Naive thymus-derived CD8-positive, alpha-beta T cell (primary cell): ENCODE results near the gene SLC44A3. TPM values are rescaled to one million over a fixed set of nuclear protein-coding genes. Genes with fewer than 3 reads are reported as not detected.

Source experiments
- ATAC-seq, 2 donors: fragments of 150-1000 bp; cut with Tn5 transposase in 1 of 2; sonication (Bioruptor Pico), chemical (Tn5 transposase) in 1 of 2; 1 replicate in 1 of 2; 2 replicates in 1 of 2; pipeline ENCODE4 v1.10.0; 2021; ENCODE audit warnings: mild to moderate bottlenecking in 2 of 2, moderate library complexity in 2 of 2
- POLR2A ChIA-PET: fragments of 350-600 bp; sonication (Branson Sonifier 250); formaldehyde crosslinking; loops from one replicate; lab custom pipeline; 2021; ENCODE audit warnings: antibody characterized with exemption; lab: Charles Lee
- DNase-seq, 10 donors: peaks; one replicate each; pipeline versions ENCODE4 v3.0.0 to v3.0.0-alpha.2; 2020 to 2022
- H3K27ac Mint-ChIP-seq, 10 donors: one replicate each; pipeline ENCODE4 v1.8.0; 2020 to 2022; ENCODE audit warnings: mild to moderate bottlenecking in 10 of 10, mixed read lengths in 10 of 10, moderate library complexity in 4 of 10, inconsistent platforms in 1 of 10
- H3K27me3 Mint-ChIP-seq, 5 donors: one replicate each; pipeline ENCODE4 v1.8.0; 2021 to 2022; ENCODE audit warnings: mixed read lengths in 5 of 5
- H3K36me3 Mint-ChIP-seq, 3 donors: one replicate each; pipeline ENCODE4 v1.8.0; 2020 to 2022; ENCODE audit warnings: mixed read lengths in 3 of 3, mild to moderate bottlenecking in 2 of 3, inconsistent platforms in 1 of 3
- H3K4me1 Mint-ChIP-seq, 4 donors: one replicate each; pipeline ENCODE4 v1.8.0; 2021 to 2022; ENCODE audit warnings: mixed read lengths in 4 of 4
- H3K4me3 Mint-ChIP-seq, 10 donors: one replicate each; pipeline ENCODE4 v1.8.0; 2020 to 2022; ENCODE audit warnings: mild to moderate bottlenecking in 10 of 10, mixed read lengths in 10 of 10, moderate library complexity in 6 of 10, inconsistent platforms in 1 of 10
- H3K9me3 Mint-ChIP-seq, 9 donors: one replicate each; pipeline ENCODE4 v1.8.0; 2020 to 2022; ENCODE audit warnings: mixed read lengths in 9 of 9, mild to moderate bottlenecking in 3 of 9, inconsistent platforms in 1 of 9, moderate library complexity in 1 of 9
- polyA plus RNA-seq, 3 donors: library from polyadenylated mRNA; unstranded; fragments of 300-500 nt; fragmentation: Illumina TruSeq; gene quantifications; one replicate each; pipeline ENCODE4 v1.2.3, GENCODE V29; 2021
- total RNA-seq, 8 experiments: library from RNA in 2 of 8; stranded (reverse) in 2 of 8; gene quantifications; one replicate each; pipeline ENCODE4 v1.2.3 and lab custom pipeline; 2021 to 2026

SLC44A3 gene
- total and polyA plus RNA-seq, 5 experiments from 2014 or later: not detected

DNA sequence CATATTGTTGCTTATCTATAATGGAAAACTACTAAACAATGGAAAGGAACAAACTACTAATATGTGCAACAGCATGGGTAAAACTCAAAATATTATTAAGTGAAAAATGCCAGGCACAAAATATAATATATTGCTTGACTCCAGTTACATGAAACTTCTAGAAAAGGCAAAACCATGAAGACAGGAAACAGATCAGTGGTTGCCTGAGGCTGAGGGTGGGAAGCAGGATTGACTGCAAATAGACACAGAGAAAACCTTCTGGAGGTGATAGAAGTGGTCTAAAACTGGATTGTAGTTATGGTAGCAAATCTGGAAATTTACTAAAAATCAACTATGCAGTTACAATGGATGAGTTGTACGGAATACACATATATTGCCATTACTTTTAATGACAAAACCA is 29.5 kb upstream of the SLC44A3 start:
- DNase-seq: no peak
- Mint-ChIP-seq H3K9me3 (no peaks in the 10 kb centered on the region), H3K27ac (no peak overlapping the region), H3K36me3 (no peaks in the 10 kb centered on the region), H3K4me3 (no peak overlapping the region), H3K4me1 (peaks cover 3 to 27% (median 3%) of the 10 kb centered on the region in 4 donors), H3K27me3 (peaks cover 0 to 5% (median 4%) of the 10 kb centered on the region in 5 donors)
- no peak for ATAC-seq
- POLR2A ChIA-PET: no interaction called here

DNA sequence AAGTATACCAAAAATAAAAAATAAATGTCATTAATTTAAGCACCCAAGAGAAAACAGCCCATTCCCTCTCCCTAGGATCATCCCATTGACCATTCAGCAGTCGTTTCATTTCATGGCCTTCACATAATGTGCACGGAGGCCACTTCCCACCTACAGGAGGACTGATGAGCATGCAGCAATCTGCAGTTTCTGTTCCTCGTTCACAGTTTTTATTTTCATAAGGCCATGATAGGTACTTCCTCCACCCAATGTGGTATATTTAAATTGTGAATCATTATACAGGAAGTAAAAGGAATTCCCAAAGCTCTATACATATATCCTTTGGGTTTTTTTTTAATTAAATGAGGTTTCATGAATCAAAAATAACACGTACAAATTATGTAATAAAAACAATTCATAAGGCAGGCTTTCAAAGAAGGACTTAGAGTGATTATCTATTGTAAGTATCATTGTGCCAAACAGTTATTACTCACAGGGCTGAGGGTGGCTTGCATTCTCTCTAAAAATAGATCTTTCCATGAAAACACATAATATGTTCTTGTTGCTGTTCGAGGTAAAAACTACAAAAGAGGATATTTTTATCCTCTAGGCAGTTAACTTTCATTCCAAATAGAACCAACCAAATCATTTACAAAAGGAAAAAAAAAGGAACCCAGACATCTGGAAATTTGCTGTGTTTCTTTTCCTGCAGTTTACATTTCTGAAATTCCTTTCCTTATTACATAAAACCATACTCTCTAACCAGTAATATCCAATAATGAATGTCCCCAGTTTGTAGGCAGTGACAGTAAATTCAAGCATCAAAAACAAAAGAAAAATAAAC is 27.5 kb upstream of the SLC44A3 start:
- Mint-ChIP-seq H3K36me3 (no peaks in the 10 kb centered on the region), H3K27ac (no peak overlapping the region), H3K4me3 (no peak overlapping the region), H3K27me3 (peaks cover 0 to 4% (median 0%) of the 10 kb centered on the region in 5 donors), H3K4me1 (peaks cover 3 to 35% (median 4%) of the 10 kb centered on the region in 4 donors), H3K9me3 (no peaks in the 10 kb centered on the region)
- POLR2A ChIA-PET: no interaction called here
- ATAC-seq (no peak), DNase-seq (no peak)

DNA sequence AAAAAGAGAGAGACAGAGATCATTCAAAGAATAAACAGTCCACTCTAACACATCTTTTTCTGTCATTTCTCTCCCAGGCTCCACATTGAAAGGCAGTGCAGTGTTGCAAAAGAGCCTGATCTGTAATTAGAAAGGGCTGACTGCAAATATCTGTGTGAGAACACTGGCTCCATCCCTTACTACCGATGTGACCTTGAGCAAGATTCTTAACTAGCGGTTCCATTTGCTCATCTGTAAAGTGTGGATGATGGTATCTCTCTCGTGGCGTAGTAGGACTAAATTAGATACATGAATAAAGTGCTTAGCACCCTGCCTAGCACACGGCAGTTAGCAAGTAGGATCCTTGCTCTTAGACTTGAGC is 26.9 kb upstream of the SLC44A3 start:
- no peak overlapping the region for H3K4me3 Mint-ChIP-seq
- DNase-seq: no peak
- POLR2A ChIA-PET: no interaction called here
- no peak for ATAC-seq
- H3K4me1 Mint-ChIP-seq: peaks cover 3 to 35% (median 4%) of the 10 kb centered on the region in 4 donors
- peaks cover 0 to 4% (median 0%) of the 10 kb centered on the region in 5 donors for H3K27me3 Mint-ChIP-seq
- no peaks in the 10 kb centered on the region for H3K9me3 Mint-ChIP-seq
- H3K27ac Mint-ChIP-seq: no peak overlapping the region
- no peaks in the 10 kb centered on the region for H3K36me3 Mint-ChIP-seq

DNA sequence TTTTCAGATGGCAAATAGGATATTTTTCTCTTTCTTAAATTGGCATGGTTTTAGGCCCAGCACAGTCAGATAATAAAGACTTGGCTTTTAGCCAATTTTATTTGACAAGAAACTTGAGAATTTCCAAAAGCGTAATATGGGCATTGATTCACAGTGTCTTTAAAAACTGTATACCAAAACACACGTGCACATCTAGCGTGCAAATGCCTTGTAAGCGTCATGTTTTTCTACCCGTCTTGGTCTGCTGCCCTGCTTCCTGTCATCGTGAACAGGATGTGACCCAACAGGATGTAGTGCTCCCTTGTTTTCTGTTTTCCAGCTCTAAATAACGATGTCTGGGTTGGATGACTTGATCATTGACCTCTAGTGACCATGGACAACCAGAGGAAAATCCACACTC is 24.7 kb upstream of the SLC44A3 start:
- ATAC-seq: no peak
- DNase-seq: no peak
- POLR2A ChIA-PET: no interaction called here
- no peaks in the 10 kb centered on the region for H3K36me3 Mint-ChIP-seq
- no peak overlapping the region for H3K4me3 Mint-ChIP-seq
- no peaks in the 10 kb centered on the region for H3K27me3 Mint-ChIP-seq
- H3K4me1 Mint-ChIP-seq: peaks cover 0 to 33% (median 4%) of the 10 kb centered on the region in 4 donors
- H3K9me3 Mint-ChIP-seq: no peaks in the 10 kb centered on the region
- H3K27ac Mint-ChIP-seq: peak overlapping the region in 1 of 10 donors; percentile 11

DNA sequence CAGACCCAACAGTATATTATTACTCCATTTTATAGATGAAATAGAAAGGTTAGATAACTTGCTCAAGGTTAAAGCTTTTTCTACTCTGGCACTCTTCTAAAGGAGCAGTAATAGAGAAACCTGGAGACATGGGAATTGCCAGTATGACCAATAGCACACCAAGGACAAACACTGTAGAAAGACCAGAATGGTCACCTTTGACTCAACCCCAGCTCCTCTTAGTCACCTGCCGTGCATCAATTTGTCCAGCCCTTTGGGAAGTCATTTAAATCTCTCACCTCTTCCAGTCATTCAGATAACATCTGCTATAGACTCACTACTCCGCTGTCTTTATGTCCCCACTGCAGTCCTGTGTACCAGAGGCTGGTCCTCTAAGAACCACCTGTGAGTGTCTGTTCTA is 23.9 kb upstream of the SLC44A3 start:
- DNase-seq: no peak
- no peaks in the 10 kb centered on the region for H3K36me3 Mint-ChIP-seq
- H3K27me3 Mint-ChIP-seq: no peaks in the 10 kb centered on the region
- POLR2A ChIA-PET: no interaction called here
- no peak for ATAC-seq
- H3K4me1 Mint-ChIP-seq: peaks cover 0 to 33% (median 4%) of the 10 kb centered on the region in 4 donors
- no peaks in the 10 kb centered on the region for H3K9me3 Mint-ChIP-seq
- H3K27ac Mint-ChIP-seq: no peak overlapping the region
- no peak overlapping the region for H3K4me3 Mint-ChIP-seq

DNA sequence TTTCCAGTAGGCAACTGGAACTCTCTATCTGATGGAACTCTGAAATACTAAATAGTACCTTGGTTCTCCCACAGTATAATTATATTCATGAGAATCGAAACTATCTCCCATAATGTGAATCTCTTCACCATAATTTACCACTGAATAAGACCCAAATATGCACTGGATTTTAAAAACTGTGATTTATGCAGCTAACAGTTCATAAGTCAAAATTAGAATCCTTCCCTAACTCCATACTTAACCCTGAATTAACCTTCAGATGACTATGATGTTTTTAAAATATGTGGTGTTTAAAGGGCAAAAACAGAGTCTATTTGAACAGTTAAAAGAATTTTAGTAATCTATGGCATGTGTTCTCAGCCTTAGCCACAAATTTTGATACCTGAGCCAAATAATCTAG is 22.9 kb upstream of the SLC44A3 start:
- DNase-seq (no peak), ATAC-seq (no peak)
- Mint-ChIP-seq H3K27ac (no peak overlapping the region), H3K27me3 (no peaks in the 10 kb centered on the region), H3K4me3 (no peak overlapping the region), H3K36me3 (no peaks in the 10 kb centered on the region), H3K4me1 (peaks cover 4 to 35% (median 9%) of the 10 kb centered on the region in 4 donors), H3K9me3 (no peaks in the 10 kb centered on the region)
- POLR2A ChIA-PET: no interaction called here

DNA sequence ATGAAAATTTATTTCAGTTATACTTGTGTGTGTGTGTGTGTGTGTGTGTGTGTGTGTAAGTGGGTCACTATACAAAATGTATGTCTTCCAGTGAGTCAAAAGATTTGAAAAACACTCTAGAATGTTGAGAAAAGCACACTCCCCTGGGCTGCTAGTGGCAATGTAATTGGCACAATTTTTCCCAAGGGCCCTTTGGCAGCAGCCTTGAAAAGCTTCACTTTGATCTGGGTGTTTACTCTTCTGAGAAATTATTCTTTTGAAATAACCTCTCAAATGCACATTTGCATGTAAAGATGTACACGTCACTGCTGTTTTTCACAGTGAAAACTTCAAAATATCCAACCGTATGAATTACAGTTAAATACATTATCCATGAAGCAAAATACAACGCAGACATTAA is 22.1 kb upstream of the SLC44A3 start:
- Mint-ChIP-seq H3K27ac (no peak overlapping the region), H3K9me3 (no peaks in the 10 kb centered on the region), H3K27me3 (no peaks in the 10 kb centered on the region), H3K4me1 (peaks cover 4 to 30% (median 9%) of the 10 kb centered on the region in 4 donors), H3K4me3 (no peak overlapping the region), H3K36me3 (no peaks in the 10 kb centered on the region)
- POLR2A ChIA-PET: interaction anchor here (0.7 kb wide), 1 partner anchor 801 kb away, joined by 3 read pairs; no protein-coding TSS in a partner anchor
- DNase-seq (no peak), ATAC-seq (no peak)

DNA sequence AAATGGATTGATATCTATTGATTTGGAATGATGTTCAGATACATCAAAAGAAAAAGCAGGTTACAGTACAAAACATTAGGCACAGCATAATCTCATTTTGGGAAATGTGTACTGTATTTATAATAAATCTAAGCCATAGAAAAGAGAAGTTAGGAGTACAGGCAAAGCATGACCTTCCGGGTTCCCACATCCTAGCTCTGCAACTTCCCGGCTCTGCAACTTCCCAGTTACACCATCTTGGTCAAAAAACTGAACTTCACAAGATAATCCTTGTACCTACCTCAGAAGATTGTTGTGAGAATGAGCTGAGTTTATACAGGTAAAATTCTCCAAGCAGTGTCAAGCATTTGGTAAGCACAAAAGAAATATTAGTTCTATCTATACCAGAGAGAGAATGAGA is 21.7 kb upstream of the SLC44A3 start:
- Mint-ChIP-seq H3K36me3 (no peaks in the 10 kb centered on the region), H3K27me3 (no peaks in the 10 kb centered on the region), H3K9me3 (no peaks in the 10 kb centered on the region), H3K4me1 (peaks cover 4 to 26% (median 9%) of the 10 kb centered on the region in 4 donors), H3K27ac (no peak overlapping the region), H3K4me3 (no peak overlapping the region)
- ATAC-seq (no peak), DNase-seq (no peak)
- POLR2A ChIA-PET: interaction anchor here (0.7 kb wide), 1 partner anchor 801 kb away, joined by 3 read pairs; no protein-coding TSS in a partner anchor

DNA sequence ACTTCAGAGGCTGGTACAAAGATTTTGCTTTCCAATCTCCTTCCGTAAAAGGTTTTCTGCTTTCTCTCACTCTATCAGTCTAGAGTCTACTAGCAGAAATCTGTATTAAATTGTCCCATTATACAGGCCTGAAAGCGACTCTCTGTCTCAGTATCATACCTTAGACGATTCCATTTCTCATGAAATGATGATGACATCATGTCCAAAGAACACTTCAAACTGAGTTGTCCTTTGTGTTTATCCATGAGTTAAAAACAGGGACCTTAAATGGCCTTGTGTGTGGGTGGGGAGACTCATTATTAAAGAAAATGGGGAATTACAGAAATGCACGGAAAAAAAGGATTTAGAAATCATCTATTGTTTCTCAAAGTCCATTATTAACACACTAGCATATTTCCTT is 21.0 kb upstream of the SLC44A3 start:
- no peak for ATAC-seq
- H3K27me3 Mint-ChIP-seq: no peaks in the 10 kb centered on the region
- H3K9me3 Mint-ChIP-seq: no peaks in the 10 kb centered on the region
- POLR2A ChIA-PET: no interaction called here
- no peaks in the 10 kb centered on the region for H3K36me3 Mint-ChIP-seq
- DNase-seq: no peak
- no peak overlapping the region for H3K4me3 Mint-ChIP-seq
- H3K4me1 Mint-ChIP-seq: peaks cover 4 to 26% (median 9%) of the 10 kb centered on the region in 4 donors
- H3K27ac Mint-ChIP-seq: no peak overlapping the region

DNA sequence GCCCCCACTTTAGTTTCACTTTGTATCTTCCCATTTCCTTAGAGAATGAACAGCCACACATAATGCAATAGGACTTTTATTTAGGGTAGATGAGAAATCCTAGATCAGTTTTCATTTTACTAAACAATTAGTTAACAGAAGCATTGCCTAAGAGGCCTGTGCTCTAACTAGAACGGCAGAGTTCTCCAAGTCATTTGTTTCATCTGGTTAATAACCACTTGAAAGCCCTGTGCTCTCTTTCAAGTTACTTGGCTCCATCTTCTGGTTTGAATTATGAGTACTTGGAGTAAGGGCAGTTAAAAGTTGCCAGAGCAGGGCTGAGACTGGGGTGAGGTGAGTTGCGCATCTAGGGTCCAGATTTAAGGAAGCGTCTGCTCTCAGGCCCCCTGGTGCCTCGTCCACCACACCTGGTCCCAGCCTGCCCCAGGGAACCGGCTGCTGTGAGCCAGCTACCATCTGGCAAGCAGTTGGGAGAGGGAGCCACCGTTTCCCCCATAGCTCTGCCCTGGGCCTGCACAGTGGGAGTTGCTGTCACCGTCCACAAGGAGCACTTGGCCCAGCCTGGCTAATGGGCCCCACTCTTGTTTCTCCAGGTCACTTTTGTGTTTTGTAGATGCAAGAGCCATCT is 18.1 kb upstream of the SLC44A3 start:
- Mint-ChIP-seq H3K36me3 (no peaks in the 10 kb centered on the region), H3K27me3 (peaks cover 1 to 10% (median 2%) of the 10 kb centered on the region in 5 donors), H3K27ac (no peak overlapping the region), H3K4me3 (peak overlapping the region in 1 of 10 donors; percentile 1), H3K9me3 (no peaks in the 10 kb centered on the region), H3K4me1 (peaks cover 3 to 10% (median 6%) of the 10 kb centered on the region in 4 donors)
- no peak for DNase-seq
- POLR2A ChIA-PET: no interaction called here
- peak in 1 of 2 donors; percentile 54 for ATAC-seq

DNA sequence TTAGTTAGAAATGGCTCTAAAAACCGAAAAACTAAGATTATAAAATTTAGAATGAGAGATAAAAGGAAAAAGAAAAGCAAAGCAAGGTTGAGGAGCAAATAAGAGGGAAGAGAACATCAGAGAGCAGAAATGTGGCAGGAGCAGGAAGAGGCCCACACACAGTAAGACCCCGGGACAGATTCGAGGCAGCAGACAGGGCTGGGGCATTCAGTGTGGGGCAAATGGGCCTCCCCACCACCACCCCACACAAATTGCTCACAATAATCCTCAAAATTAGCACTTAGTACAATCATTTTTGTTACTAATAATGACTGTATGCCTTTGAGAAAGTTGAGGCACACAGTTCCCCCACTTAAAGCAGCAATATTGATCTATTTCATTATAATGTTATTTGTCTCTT is 17.1 kb upstream of the SLC44A3 start:
- H3K27ac Mint-ChIP-seq: peak overlapping the region in 2 of 10 donors; percentile 12 to 33
- H3K9me3 Mint-ChIP-seq: no peaks in the 10 kb centered on the region
- POLR2A ChIA-PET: no interaction called here
- no peak for ATAC-seq
- H3K27me3 Mint-ChIP-seq: peaks cover 1 to 10% (median 2%) of the 10 kb centered on the region in 5 donors
- no peaks in the 10 kb centered on the region for H3K36me3 Mint-ChIP-seq
- H3K4me1 Mint-ChIP-seq: peaks cover 3 to 10% (median 6%) of the 10 kb centered on the region in 4 donors
- no peak for DNase-seq
- H3K4me3 Mint-ChIP-seq: no peak overlapping the region

DNA sequence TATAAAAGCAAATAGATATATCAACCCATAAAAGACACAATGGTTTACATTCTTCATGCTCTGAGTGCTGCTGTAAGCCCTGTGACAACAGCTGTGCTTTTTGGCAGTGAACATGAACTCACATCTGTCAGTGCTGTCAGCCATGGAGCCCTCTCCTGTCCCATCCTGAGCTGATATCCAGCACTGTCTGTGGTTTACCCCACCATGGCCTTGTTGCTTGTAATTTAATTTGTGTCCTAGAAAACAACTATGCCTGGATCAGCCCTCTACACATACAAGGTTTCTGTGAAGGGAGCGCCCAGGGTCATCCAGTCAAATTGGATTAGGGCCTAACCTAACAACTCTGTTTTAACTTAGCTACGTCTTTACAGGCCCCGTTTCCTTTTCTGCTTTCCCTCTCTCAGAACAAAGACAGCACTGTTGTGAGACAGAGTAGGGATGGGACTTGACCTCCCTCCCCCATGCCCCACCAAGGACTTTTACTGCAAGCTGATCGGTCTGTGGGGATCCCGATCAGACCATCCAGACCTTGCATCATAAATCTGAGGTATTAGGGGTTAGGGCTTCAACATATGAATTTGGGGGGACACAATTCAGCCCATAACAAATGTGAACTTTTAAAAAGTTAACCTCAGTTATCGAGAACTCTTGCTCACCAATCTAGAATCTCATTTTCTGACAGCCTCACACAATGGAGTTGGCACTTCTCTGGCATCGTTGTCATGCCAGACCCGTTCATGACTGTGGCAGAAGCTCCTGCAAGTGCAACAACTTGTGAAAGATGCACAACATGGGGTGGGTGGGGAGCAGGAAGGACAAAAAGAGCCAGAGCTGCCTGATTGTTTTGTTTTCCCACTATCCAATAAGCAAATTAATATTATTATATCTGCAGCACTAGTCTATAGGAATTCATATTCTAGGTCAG is 16.4 kb upstream of the SLC44A3 start:
- Mint-ChIP-seq H3K36me3 (no peaks in the 10 kb centered on the region), H3K27ac (no peak overlapping the region), H3K4me3 (no peak overlapping the region), H3K4me1 (peaks cover 3 to 10% (median 7%) of the 10 kb centered on the region in 4 donors), H3K27me3 (peaks cover 1 to 10% (median 3%) of the 10 kb centered on the region in 5 donors), H3K9me3 (no peaks in the 10 kb centered on the region)
- POLR2A ChIA-PET: no interaction called here
- no peak for DNase-seq
- no peak for ATAC-seq
